ENCODE data around the gene ARHGDIB. TPM values are rescaled to one million over a fixed set of nuclear protein-coding genes. Genes with fewer than 3 reads are reported as not detected.
A peak's percentile ranks its signal among the peaks of the same experiment; 100 is the strongest.

Gene ARHGDIB
- total and polyA plus RNA-seq, 12 donors, result 28.3 to 196 (median 137) TPM

- H3K27ac ChIP-seq, result no peak overlapping the region
- no peak for DNase-seq
- no peaks in the 10 kb centered on the region for H3K36me3 ChIP-seq (replicated peaks in 1 of 2)
- TF ChIP-seq CTCF (IDR thresholded peaks at IDR 0.05), result no peak
- TF ChIP-seq POLR2A (IDR thresholded peaks at IDR 0.05), result no peak
- no peaks in the 10 kb centered on the region for H3K27me3 ChIP-seq
- 75 to 87% (median 80%) methylated on average over 4 of the region's 4 CpGs for WGBS, 4 donors
- no peak overlapping the region for H3K4me3 ChIP-seq
- no peaks in the 10 kb centered on the region for H3K9me3 ChIP-seq (replicated peaks in 1 of 3)
- intact Hi-C loops (cut with DNase I), result no loop called here
- H3K4me1 ChIP-seq (replicated peaks in 1 of 2), result no peaks in the 10 kb centered on the region
Observed at GRCh38 chr12:14931359-14931758, 30.0 kb downstream of the ARHGDIB start.

- Histone ChIP-seq H3K36me3 (replicated peaks in 1 of 2) (no peaks in the 10 kb centered on the region), H3K27ac (no peak overlapping the region), H3K27me3 (no peaks in the 10 kb centered on the region), H3K4me3 (no peak overlapping the region), H3K4me1 (replicated peaks in 1 of 2) (no peaks in the 10 kb centered on the region), H3K9me3 (replicated peaks in 1 of 3) (no peaks in the 10 kb centered on the region)
- intact Hi-C loops (cut with DNase I), result no loop called here
- TF ChIP-seq POLR2A (IDR thresholded peaks at IDR 0.05) (no peak), CTCF (IDR thresholded peaks at IDR 0.05) (no peak)
- DNase-seq, result no peak
Observed at GRCh38 chr12:14930299-14930698, 31.1 kb downstream of the ARHGDIB start.

- Histone ChIP-seq H3K27ac (peak overlapping the region in 1 of 5 donors; percentile 15), H3K36me3 (replicated peaks in 1 of 2) (no peaks in the 10 kb centered on the region), H3K9me3 (replicated peaks in 1 of 3) (no peaks in the 10 kb centered on the region), H3K4me1 (replicated peaks in 1 of 2) (no peaks in the 10 kb centered on the region), H3K27me3 (no peaks in the 10 kb centered on the region), H3K4me3 (no peak overlapping the region)
- DNase-seq, result no peak
- TF ChIP-seq CTCF (IDR thresholded peaks at IDR 0.05), result no peak
- TF ChIP-seq POLR2A (IDR thresholded peaks at IDR 0.05), result no peak
- intact Hi-C loops (cut with DNase I), result no loop called here
- whole genome bisulfite sequencing, 4 donors, result 62 to 69% (median 63%) methylated on average over 4 of the region's 4 CpGs
Observed at GRCh38 chr12:14928931-14929330, 32.5 kb downstream of the ARHGDIB start.

- no peaks in the 10 kb centered on the region for H3K9me3 ChIP-seq (replicated peaks in 1 of 3)
- TF ChIP-seq POLR2A (IDR thresholded peaks at IDR 0.05) (no peak), CTCF (IDR thresholded peaks at IDR 0.05) (no peak)
- H3K36me3 ChIP-seq (replicated peaks in 1 of 2), result no peaks in the 10 kb centered on the region
- H3K27ac ChIP-seq, result no peak overlapping the region
- WGBS, 4 donors, result 87 to 92% (median 89%) methylated on average over 3 of the region's 3 CpGs
- H3K4me1 ChIP-seq (replicated peaks in 1 of 2), result no peaks in the 10 kb centered on the region
- H3K4me3 ChIP-seq, result no peak overlapping the region
- no peaks in the 10 kb centered on the region for H3K27me3 ChIP-seq
- intact Hi-C loops (cut with DNase I), result no loop called here
- DNase-seq, result no peak
Observed at GRCh38 chr12:14927267-14927666, 34.1 kb downstream of the ARHGDIB start.

Data from adrenal gland (tissue), 12 donors.